ENCODE measurements around the gene CROCC.
A peak's percentile ranks its signal among the peaks of the same experiment; 100 is the strongest.

Gene CROCC

GRCh38 chr1:17011092-17011438 is 89.3 kb downstream of the CROCC start:
- no peak for DNase-seq (ENCODE audit: extremely low spot score)
- TF ChIP-seq CTCF (IDR thresholded peaks at IDR 0.05; ENCODE audit: control extremely low read depth, extremely low read depth, low read depth, missing control alignments): no peak
- ChIA-PET POLR2A (no interaction called here), CTCF (interaction anchor here (1.3 to 2.3 kb wide), 3 partner anchors 10 to 59 kb away, joined by 3 to 10 read pairs (median 3); no protein-coding TSS in a partner anchor)

- ChIA-PET CTCF (interaction anchor here (1.4 to 3.1 kb wide), 2 partner anchors 12 to 391 kb away, joined by 3 to 16 read pairs; no protein-coding TSS in a partner anchor), POLR2A (no interaction called here)
- DNase-seq (ENCODE audit: extremely low spot score): peak; percentile 93
- no peak for TF ChIP-seq CTCF (IDR thresholded peaks at IDR 0.05; ENCODE audit: control extremely low read depth, extremely low read depth, low read depth, missing control alignments)
These were observed 89.9 kb downstream of the CROCC start, which contains the start of gene ATP13A2 for GRCh38 chr1:17011439-17012307. Gene ATP13A2 (minus strand): TSS chr1:17011928. CDS start chr1:17011738, 190 bp downstream.

GRCh38 chr1:17012775-17013490 is 91.2 kb downstream of the CROCC start:
- DNase-seq (ENCODE audit: extremely low spot score): no peak
- no peak for TF ChIP-seq CTCF (IDR thresholded peaks at IDR 0.05; ENCODE audit: control extremely low read depth, extremely low read depth, low read depth, missing control alignments)
- ChIA-PET POLR2A (no interaction called here), CTCF (interaction anchor here (0.9 to 3.1 kb wide), 8 partner anchors 10 to 392 kb away, joined by 3 to 16 read pairs (median 3); no protein-coding TSS in a partner anchor)

- DNase-seq (ENCODE audit: extremely low spot score): peak; percentile 26
- ChIA-PET CTCF (interaction anchor here (1.1 to 3.1 kb wide), 7 partner anchors 9 to 393 kb away, joined by 3 to 16 read pairs (median 3); no protein-coding TSS in a partner anchor), POLR2A (no interaction called here)
- no peak for TF ChIP-seq CTCF (IDR thresholded peaks at IDR 0.05; ENCODE audit: control extremely low read depth, extremely low read depth, low read depth, missing control alignments)
These were observed 92.0 kb downstream of the CROCC start for GRCh38 chr1:17013491-17014320.

- CTCF ChIA-PET: interaction anchor here (1.3 to 3.1 kb wide), 3 partner anchors 8 to 55 kb away, joined by 3 to 16 read pairs (median 7); no protein-coding TSS in a partner anchor
- DNase-seq (ENCODE audit: extremely low spot score): no peak
- POLR2A ChIA-PET: no interaction called here
- TF ChIP-seq CTCF (IDR thresholded peaks at IDR 0.05; ENCODE audit: control extremely low read depth, extremely low read depth, low read depth, missing control alignments): no peak
These were observed 93.2 kb downstream of the CROCC start for GRCh38 chr1:17014671-17015567.

Data from GM10248 (cell line).